HG03066 (cell line): ENCODE data around the gene PTPRT.

Source experiments
- ATAC-seq: cut with Tn5 transposase; IDR thresholded peaks from one replicate; pipeline ENCODE4 v1.9.1; 2021; ENCODE audit warnings: low read depth; ENCODE audit not compliant: unreplicated experiment

The PTPRT gene

GRCh38 chr20:42985628-42986027 lies 204.1 kb downstream of the PTPRT start:
- ATAC-seq: no peak

DNA sequence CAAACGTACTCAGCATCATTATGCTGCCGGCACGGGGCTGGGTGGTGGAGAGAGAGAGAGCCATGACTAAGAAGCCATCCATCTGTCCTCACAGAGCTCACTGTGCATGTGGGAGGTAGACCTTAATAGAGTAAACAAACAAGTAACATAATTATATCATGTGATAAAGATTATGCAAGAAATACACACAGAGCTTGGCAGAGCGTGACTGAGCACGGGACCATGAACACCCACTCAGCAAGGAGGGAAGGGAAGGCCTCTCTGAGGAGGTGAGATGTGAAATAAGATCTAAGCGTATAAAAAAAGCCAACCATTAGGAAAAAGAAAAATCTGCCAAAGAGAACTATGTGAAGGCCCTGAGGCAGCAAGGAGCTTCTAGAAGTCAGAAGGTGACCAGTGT lies 207.5 kb downstream of the PTPRT start:
- ATAC-seq: no peak

DNA sequence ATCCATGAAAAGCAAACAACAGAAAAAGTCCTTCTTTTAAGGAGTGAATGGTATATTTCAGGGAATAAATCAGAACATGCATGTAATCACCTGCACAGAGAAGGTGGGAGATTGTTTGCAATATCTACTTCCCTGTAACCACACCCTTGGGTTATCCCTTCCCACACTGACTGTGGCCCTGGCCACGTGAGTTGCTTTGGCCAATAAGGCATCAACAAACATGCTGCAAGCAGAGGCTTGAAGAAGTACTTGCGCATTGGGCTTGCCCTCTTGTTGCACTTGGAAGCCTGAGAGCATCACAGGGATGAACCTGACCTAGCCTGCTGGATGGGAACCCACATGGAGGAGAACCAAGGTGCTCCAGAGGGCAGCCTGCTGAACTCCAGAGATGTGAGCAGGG lies 208.5 kb downstream of the PTPRT start:
- ATAC-seq: no peak

DNA sequence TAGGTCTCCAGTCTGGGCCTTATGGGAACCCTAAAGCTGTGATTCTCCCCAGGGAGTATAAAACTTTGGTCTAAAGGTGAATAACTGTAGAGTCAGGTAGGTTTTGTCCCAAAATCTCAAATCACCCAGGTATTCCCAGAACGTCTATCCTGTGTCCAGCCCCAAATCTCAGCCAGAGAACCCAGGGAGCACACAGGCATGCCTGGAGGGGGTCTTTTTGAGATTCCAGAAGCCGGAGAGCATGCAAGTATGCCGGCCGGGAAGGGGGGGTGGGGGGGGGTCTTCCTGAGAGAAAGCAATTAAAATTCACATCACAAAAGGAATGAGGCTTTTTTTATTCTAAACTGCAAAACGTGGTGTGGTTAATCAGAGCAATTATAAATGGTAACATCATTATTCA lies 210.0 kb downstream of the PTPRT start:
- no peak for ATAC-seq

- no peak for ATAC-seq
These were observed 211.3 kb downstream of the PTPRT start for GRCh38 chr20:42978184-42978974.

- no peak for ATAC-seq
These were observed 213.7 kb downstream of the PTPRT start for GRCh38 chr20:42975974-42976373.

DNA sequence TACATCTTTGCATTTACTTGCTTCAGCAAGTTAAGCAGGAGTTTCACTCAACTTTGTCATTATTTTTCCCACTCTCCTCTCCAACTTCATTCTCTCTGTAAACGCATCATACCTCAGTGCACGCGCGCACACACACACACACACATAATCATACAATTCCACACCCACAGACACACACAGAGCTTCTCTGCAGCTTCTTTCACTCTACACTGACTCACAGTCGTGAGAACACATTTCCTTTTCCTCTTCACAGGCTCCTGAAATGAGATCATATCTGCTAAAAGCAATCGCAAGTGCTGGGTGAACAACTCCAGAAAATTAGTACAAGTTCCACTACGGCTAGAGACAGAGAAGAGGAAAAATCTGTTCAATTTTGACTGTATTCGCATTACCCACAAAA lies 215.4 kb downstream of the PTPRT start:
- no peak for ATAC-seq

GRCh38 chr20:42972591-42972990 lies 217.1 kb downstream of the PTPRT start:
- no peak for ATAC-seq

- no peak for ATAC-seq
These were observed 221.0 kb downstream of the PTPRT start for GRCh38 chr20:42968746-42969145.

- ATAC-seq: no peak
These were observed 225.9 kb downstream of the PTPRT start for GRCh38 chr20:42963796-42964195.

DNA sequence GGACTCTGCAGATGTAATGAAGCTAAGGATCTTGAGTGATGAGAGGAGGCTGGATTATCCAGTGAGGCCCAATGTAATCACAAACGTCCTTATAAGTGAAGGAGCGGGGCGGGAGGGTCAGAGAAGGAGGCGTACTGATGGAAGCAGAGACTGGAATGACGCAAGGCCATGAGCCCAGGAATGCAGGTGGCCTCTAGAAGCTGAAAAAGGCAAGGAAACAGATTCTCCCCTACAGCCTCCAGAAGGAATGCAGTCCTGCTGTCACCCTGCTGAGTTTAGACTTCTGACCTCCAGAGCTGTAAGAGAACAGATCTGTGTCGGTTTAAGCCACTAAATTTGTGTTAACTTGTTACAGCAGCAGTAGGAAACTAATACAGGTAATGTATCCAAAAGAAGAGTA lies 227.9 kb downstream of the PTPRT start:
- no peak for ATAC-seq

DNA sequence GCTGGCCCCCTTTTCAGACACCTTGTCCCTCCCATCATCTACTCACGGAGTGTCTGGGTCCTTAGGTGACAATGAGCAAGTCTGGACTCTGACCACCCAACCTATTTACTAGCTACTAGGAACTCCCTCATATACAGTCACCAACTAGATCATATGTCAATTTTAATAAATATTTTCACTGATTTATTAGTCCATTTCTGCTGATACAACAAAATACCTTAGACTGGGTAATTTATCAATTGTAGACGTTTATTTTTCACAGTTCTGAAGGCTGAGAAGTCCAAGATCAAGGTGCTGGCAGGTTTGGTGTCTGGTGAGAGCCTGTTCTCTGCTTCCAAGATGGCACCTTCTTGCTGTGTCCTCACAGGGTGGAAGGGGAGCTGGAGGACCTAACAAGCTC lies 229.7 kb downstream of the PTPRT start:
- ATAC-seq: no peak

GRCh38 chr20:42958367-42959069 lies 231.2 kb downstream of the PTPRT start:
- ATAC-seq: no peak

DNA sequence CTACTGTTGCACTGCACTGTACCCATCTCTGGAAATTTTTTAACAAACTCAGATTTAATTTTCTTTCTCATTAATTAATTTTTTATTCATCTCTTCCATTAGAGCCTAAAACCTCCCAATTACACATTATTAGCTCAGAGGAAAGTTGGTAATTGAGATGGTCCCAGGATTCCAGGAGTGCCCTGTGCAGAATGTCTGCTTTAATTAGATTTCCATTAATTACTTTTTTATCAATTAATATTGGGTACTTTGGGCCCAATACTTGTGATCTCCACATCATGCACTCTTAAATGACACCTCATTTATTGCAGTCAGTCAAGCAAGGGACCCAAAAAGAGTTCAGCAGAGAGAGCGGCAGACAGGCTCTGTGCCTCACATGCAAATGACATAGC lies 232.0 kb downstream of the PTPRT start:
- ATAC-seq: no peak

DNA sequence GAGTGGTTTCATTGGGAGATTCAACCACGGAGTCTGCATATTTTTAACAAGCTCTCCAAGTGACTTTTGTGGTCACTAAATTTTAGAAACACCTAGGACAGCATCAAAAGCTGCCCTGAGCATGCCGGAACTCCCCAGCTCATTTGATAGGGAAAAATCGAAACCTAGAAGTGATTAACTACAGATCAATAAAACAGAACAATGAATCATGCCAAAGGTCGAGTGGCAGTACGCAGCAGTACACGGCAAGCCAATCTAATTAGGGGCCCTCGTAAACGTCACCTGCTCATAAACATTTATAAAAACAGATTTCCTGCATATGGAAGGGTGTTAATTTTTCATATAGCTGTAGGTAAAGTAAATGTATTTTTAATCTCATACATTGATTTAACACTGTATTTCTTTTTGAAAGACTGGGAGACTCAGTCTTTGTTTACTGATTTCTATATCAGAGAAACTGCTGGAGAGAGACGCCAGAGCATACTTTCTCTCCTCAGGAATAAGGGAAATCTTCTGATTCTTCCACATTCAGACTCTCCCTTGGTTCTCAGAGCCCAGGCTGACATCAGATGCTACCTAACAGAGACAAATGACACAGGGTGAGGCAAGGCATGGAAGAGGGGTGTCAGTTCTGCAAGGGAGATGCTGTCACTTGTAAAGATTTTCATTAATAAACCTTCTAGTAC lies 232.5 kb downstream of the PTPRT start:
- ATAC-seq: no peak

- ATAC-seq: no peak
These were observed 234.0 kb downstream of the PTPRT start for GRCh38 chr20:42955713-42956112.

- no peak for ATAC-seq
These were observed 234.8 kb downstream of the PTPRT start for GRCh38 chr20:42954951-42955350.

DNA sequence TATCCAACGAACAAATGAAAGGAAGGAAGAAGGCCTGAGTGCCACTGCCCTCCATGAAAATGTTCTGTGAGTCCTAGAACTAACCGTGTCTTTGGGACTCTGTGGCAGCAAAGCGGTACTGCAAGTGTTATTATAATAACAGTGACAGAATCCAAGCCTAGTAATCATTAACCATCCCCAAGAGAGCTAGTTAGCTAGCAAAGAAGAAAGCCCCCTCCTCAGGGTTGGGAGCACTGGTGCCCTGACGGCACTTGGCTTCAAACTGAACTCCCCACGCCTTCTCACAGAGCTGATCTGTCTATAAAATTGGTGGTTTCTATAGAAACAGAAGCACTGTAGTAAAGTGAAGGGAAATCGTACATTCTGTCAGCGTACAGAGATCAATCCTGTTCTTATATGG lies 239.8 kb downstream of the PTPRT start:
- no peak for ATAC-seq

GRCh38 chr20:42945234-42945994 lies 244.3 kb downstream of the PTPRT start:
- ATAC-seq: no peak

DNA sequence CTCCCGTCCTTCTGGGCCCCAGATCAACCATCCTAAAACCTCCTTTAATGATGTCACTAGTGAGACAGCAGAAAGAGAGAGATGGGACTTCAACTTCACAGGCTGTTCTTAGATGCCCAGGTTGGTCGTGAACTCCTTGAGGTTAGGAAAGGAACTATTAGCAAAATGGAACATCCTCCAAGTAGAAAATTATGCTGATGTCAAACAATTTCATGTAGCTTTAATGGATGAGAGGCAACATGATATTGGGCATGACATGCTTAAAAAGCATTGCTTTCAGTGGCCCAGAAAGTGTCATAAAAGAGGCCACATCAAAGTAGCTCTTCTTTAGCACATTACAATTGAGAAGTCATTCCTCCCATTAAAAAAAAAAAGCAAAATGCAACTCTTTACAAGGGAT lies 248.1 kb downstream of the PTPRT start:
- ATAC-seq: no peak
